ENCODE measurements around the gene EIF3A.

- no peak for TF ChIP-seq CTCF (IDR thresholded peaks at IDR 0.05)
- TF ChIP-seq POLR2A (IDR thresholded peaks at IDR 0.05) = peak in 1 of 2 donors; percentile 51
Measured at GRCh38 chr10:119103903-119104653, 23.5 kb upstream of the EIF3A start, which contains the start of gene DENND10.
